PC-3 (cell line): ENCODE data around the gene ADAMTS17. TPM values are rescaled to one million over a fixed set of nuclear protein-coding genes. Genes with fewer than 3 reads are reported as not detected.

Source experiments
- ATAC-seq: fragments of 200-7000 bp; cut with Tn5 transposase; 2 replicates; pipeline ENCODE4 v1.9.1; 2020; ENCODE audit warnings: mild to moderate bottlenecking, moderate library complexity
- BruUV-seq: library from RNA; stranded (reverse); fragments of 400-500 nt; replicated peaks from 2 replicates; lab custom pipeline; 2021; lab: Mats Ljungman, UMichigan
- CTCF ChIA-PET: fragments of 300-600 bp; sonication (Branson Sonifier 250); formaldehyde crosslinking; loops from one replicate; lab custom pipeline; 2022; ENCODE audit warnings: antibody characterized with exemption; lab: Charles Lee
- POLR2A ChIA-PET: fragments of 300-600 bp; sonication (Branson Sonifier 250); formaldehyde crosslinking; loops from one replicate; lab custom pipeline; 2022; ENCODE audit warnings: antibody characterized with exemption; ENCODE audit not compliant: unreplicated experiment; lab: Charles Lee
- DNase-seq: peaks from one replicate; pipeline ENCODE4 v3.0.0-alpha.2; 2015
- H2AFZ ChIP-seq: fragments of 300-600 bp; sonication (generic); 2 replicates; pipeline ENCODE4 v1.6.0; 2016; ENCODE audit warnings: antibody characterized with exemption, low read length
- H3F3A ChIP-seq: fragments of 300-600 bp; sonication (generic); one replicate; pipeline ENCODE4 v1.6.0; 2017; ENCODE audit warnings: antibody characterized with exemption, low read length, control low read depth, mild to moderate bottlenecking; ENCODE audit not compliant: unreplicated experiment
- H3K27ac ChIP-seq: fragments of 300-600 bp; sonication (generic); 2 replicates; pipeline ENCODE4 v1.5.1; 2016; ENCODE audit warnings: mild to moderate bottlenecking, low read length
- H3K27me3 ChIP-seq: fragments of 300-600 bp; sonication (generic); 2 replicates; pipeline ENCODE4 v1.6.1; 2016; ENCODE audit warnings: low read length, mixed read lengths
- H3K36me3 ChIP-seq: fragments of 300-600 bp; sonication (generic); 2 replicates; pipeline ENCODE4 v1.6.1; 2016; ENCODE audit warnings: low read depth, mixed run types, low read length, mixed read lengths
- H3K4me1 ChIP-seq: fragments of 300-600 bp; sonication (generic); 2 replicates; pipeline ENCODE4 v1.5.1; 2016; ENCODE audit warnings: low read length; ENCODE audit not compliant: insufficient read depth
- H3K4me2 ChIP-seq: fragments of 300-600 bp; sonication (generic); 2 replicates; pipeline ENCODE4 v1.6.0; 2016; ENCODE audit warnings: low read length
- H3K4me3 ChIP-seq: fragments of 300-600 bp; sonication (generic); 2 replicates; pipeline ENCODE4 v1.5.1; 2016; ENCODE audit warnings: mild to moderate bottlenecking, low read length, mixed read lengths
- H3K79me2 ChIP-seq: fragments of 300-600 bp; sonication (generic); 2 replicates; pipeline ENCODE4 v1.6.1; 2017; ENCODE audit warnings: low read length, mixed read lengths
- H3K9ac ChIP-seq: fragments of 300-600 bp; sonication (generic); 2 replicates; pipeline ENCODE4 v1.6.0; 2016; ENCODE audit warnings: mild to moderate bottlenecking, low read length
- H3K9me2 ChIP-seq: fragments of 300-600 bp; sonication (generic); replicated peaks from 2 replicates; pipeline ENCODE4 v1.6.1; 2016; ENCODE audit warnings: mixed run types, low read length, mixed read lengths
- H3K9me3 ChIP-seq: fragments of 300-600 bp; sonication (generic); 2 replicates; pipeline ENCODE4 v1.6.1; 2016; ENCODE audit warnings: low read length, mixed read lengths
- H4K20me1 ChIP-seq: fragments of 300-600 bp; sonication (generic); 2 replicates; pipeline ENCODE4 v1.6.1; 2016; ENCODE audit warnings: low read length, mixed read lengths
- EZH2 ChIP-seq: fragments of 300-600 bp; sonication (generic); IDR thresholded peaks from one replicate; pipeline ENCODE4 v1.6.1; 2017; ENCODE audit warnings: antibody characterized with exemption, mild to moderate bottlenecking, low read length; ENCODE audit not compliant: unreplicated experiment
- EZH2phosphoT487 ChIP-seq: fragments of 300-600 bp; sonication (generic); IDR thresholded peaks from 2 replicates; pipeline ENCODE4 v1.6.1; 2018; ENCODE audit warnings: mild to moderate bottlenecking, antibody characterized with exemption, low read length, borderline replicate concordance
- intact Hi-C: fragments of 100-400 bp; cut with micrococcal nuclease; formaldehyde crosslinking; loops from 2 replicates; pipeline ENCODE4 v1.9.0; 2023
- total RNA-seq: library from RNA; depleted of rRNA; stranded (reverse); fragments of >200 nt; gene quantifications from 2 replicates; pipeline ENCODE4 v1.2.3, GENCODE V29; 2014
- TF ChIP-seq, protein P1 (sequence below): fragments of 300-600 bp; sonication (generic); conservative IDR thresholded peaks from 2 replicates; pipeline ENCODE4 v1.5.1; 2017; ENCODE audit warnings: antibody characterized with exemption, low read depth, mild to moderate bottlenecking, low read length

Gene ADAMTS17
- total RNA-seq, 1 experiment from 2014 or later, result 6.9 TPM

GRCh38 chr15:100094127-100094510 is 247.7 kb downstream of the ADAMTS17 start:
- ATAC-seq (no peak), DNase-seq (no peak)
- ChIA-PET POLR2A (no interaction called here), CTCF (no interaction called here)
- H3K9me3 ChIP-seq, result no peaks in the 10 kb centered on the region
- H3K4me2 ChIP-seq, result peak overlapping the region; percentile 60
- intact Hi-C loops, result no loop called here
- BruUV-seq, result no TSS peak
- H3K4me1 ChIP-seq, result peaks cover 37% of the 10 kb centered on the region
- peak overlapping the region; percentile 48 for H3K27ac ChIP-seq
- H4K20me1 ChIP-seq, result no peaks in the 10 kb centered on the region
- no peak overlapping the region for H3K9ac ChIP-seq
- no peak overlapping the region for H2AFZ ChIP-seq
- no peaks in the 10 kb centered on the region for H3K36me3 ChIP-seq
- no peaks in the 10 kb centered on the region for H3K27me3 ChIP-seq
- no peaks in the 10 kb centered on the region for H3K9me2 ChIP-seq
- TF ChIP-seq EZH2 (no peak), EZH2phosphoT487 (no peak)
- TF ChIP-seq, protein P1, sequence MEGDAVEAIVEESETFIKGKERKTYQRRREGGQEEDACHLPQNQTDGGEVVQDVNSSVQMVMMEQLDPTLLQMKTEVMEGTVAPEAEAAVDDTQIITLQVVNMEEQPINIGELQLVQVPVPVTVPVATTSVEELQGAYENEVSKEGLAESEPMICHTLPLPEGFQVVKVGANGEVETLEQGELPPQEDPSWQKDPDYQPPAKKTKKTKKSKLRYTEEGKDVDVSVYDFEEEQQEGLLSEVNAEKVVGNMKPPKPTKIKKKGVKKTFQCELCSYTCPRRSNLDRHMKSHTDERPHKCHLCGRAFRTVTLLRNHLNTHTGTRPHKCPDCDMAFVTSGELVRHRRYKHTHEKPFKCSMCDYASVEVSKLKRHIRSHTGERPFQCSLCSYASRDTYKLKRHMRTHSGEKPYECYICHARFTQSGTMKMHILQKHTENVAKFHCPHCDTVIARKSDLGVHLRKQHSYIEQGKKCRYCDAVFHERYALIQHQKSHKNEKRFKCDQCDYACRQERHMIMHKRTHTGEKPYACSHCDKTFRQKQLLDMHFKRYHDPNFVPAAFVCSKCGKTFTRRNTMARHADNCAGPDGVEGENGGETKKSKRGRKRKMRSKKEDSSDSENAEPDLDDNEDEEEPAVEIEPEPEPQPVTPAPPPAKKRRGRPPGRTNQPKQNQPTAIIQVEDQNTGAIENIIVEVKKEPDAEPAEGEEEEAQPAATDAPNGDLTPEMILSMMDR, result no peak
- no peaks in the 10 kb centered on the region for H3F3A ChIP-seq
- no peaks in the 10 kb centered on the region for H3K79me2 ChIP-seq
- no peak overlapping the region for H3K4me3 ChIP-seq

- peak; percentile 89 for DNase-seq
- no TSS peak for BruUV-seq
- TF ChIP-seq EZH2phosphoT487 (no peak), EZH2 (no peak)
- TF ChIP-seq, protein P1, result no peak
- Histone ChIP-seq H2AFZ (no peak overlapping the region), H3K4me3 (no peak overlapping the region), H3K9ac (no peak overlapping the region), H3K4me1 (peaks cover 37% of the 10 kb centered on the region), H3K4me2 (peak overlapping the region; percentile 60), H3F3A (no peaks in the 10 kb centered on the region), H4K20me1 (no peaks in the 10 kb centered on the region), H3K9me3 (no peaks in the 10 kb centered on the region), H3K27ac (peak overlapping the region; percentile 48), H3K9me2 (no peaks in the 10 kb centered on the region), H3K27me3 (no peaks in the 10 kb centered on the region), H3K36me3 (no peaks in the 10 kb centered on the region), H3K79me2 (no peaks in the 10 kb centered on the region)
- intact Hi-C loops, result no loop called here
- ATAC-seq, result peak; percentile 89
- POLR2A ChIA-PET, result no interaction called here
- CTCF ChIA-PET, result no interaction called here
Measured at GRCh38 chr15:100093211-100094126, 248.3 kb downstream of the ADAMTS17 start.

GRCh38 chr15:100092034-100092433 is 249.7 kb downstream of the ADAMTS17 start:
- no peaks in the 10 kb centered on the region for H4K20me1 ChIP-seq
- H3K4me3 ChIP-seq, result no peak overlapping the region
- H3K9ac ChIP-seq, result no peak overlapping the region
- CTCF ChIA-PET, result no interaction called here
- POLR2A ChIA-PET, result no interaction called here
- no TSS peak for BruUV-seq
- H3K27me3 ChIP-seq, result no peaks in the 10 kb centered on the region
- H3K9me2 ChIP-seq, result no peaks in the 10 kb centered on the region
- H3F3A ChIP-seq, result no peaks in the 10 kb centered on the region
- intact Hi-C loops, result no loop called here
- H3K9me3 ChIP-seq, result no peaks in the 10 kb centered on the region
- H3K79me2 ChIP-seq, result no peaks in the 10 kb centered on the region
- H3K4me1 ChIP-seq, result peaks cover 37% of the 10 kb centered on the region
- H3K4me2 ChIP-seq, result no peak overlapping the region
- no peak overlapping the region for H3K27ac ChIP-seq
- no peak for DNase-seq
- no peak for ATAC-seq
- TF ChIP-seq, protein P1, result no peak
- TF ChIP-seq EZH2phosphoT487 (no peak), EZH2 (no peak)
- H3K36me3 ChIP-seq, result no peaks in the 10 kb centered on the region
- H2AFZ ChIP-seq, result no peak overlapping the region
